Measurements from ENCODE around the gene C8B. TPM values are rescaled to one million over a fixed set of nuclear protein-coding genes. Genes with fewer than 3 reads are reported as not detected.

Gene C8B
- total and polyA plus RNA-seq, 9 of the 15 experiments (the other 6 are each of a cell fraction or from before 2014, with no cell fraction given): not detected

DNA sequence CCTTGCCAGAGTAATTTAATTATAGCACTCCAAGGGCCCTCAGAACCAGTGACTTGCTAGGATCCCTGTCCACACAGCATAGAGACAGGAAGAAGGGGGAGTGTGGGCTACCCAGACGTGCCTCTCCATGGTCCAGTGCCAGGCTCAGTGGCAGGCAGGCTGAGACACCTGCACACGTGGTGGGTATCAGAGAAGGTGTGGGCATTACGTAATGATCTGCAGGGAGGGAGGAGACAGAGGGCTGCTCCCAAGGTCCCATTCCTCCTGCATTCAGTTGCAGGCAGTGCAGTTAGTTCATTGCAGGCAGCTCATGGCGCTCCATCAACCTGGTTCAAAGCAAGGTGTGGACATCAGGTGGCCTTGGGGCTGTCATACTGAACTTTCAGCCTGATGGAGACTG lies 49.9 kb downstream of the C8B start (continued):
- TF ChIP-seq E2F3 (CRISPR knock-in tag; IDR thresholded peaks at IDR 0.05) (no peak), ATF7 (IDR thresholded peaks at IDR 0.05) (no peak), SMARCA4 (IDR thresholded peaks at IDR 0.05) (no peak), PCBP2 (IDR thresholded peaks at IDR 0.05; ENCODE audit: low read depth, low read length, poor library complexity, severe bottlenecking) (no peak), RBM39 (optimal IDR thresholded peaks at IDR 0.05; ENCODE audit: low read depth, low read length) (no peak)
- TF ChIP-seq, protein P1, sequence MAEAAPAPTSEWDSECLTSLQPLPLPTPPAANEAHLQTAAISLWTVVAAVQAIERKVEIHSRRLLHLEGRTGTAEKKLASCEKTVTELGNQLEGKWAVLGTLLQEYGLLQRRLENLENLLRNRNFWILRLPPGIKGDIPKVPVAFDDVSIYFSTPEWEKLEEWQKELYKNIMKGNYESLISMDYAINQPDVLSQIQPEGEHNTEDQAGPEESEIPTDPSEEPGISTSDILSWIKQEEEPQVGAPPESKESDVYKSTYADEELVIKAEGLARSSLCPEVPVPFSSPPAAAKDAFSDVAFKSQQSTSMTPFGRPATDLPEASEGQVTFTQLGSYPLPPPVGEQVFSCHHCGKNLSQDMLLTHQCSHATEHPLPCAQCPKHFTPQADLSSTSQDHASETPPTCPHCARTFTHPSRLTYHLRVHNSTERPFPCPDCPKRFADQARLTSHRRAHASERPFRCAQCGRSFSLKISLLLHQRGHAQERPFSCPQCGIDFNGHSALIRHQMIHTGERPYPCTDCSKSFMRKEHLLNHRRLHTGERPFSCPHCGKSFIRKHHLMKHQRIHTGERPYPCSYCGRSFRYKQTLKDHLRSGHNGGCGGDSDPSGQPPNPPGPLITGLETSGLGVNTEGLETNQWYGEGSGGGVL (CRISPR knock-in tag; IDR thresholded peaks at IDR 0.05): no peak

GRCh38 chr1:56912325-56912724 lies 53.5 kb downstream of the C8B start:
- Histone ChIP-seq H3K4me2 (ENCODE audit: insufficient read depth, low read length) (no peak overlapping the region), H3K27me3 (ENCODE audit: control insufficient read depth in 2 of 2, insufficient read depth in 2 of 2, low read length in 2 of 2) (no peaks in the 10 kb centered on the region), H2AFZ (ENCODE audit: low read depth, low read length) (no peak overlapping the region), H3K9me1 (ENCODE audit: control insufficient read depth, insufficient read depth, low read length) (no peaks in the 10 kb centered on the region), H3K4me3 (no peak overlapping the region), H3K9ac (ENCODE audit: insufficient read depth in 1 of 2, low read depth in 2 of 2, low read length in 2 of 2) (no peak overlapping the region), H3K4me1 (replicated peaks in 1 of 2; ENCODE audit: control insufficient read depth in 2 of 2, insufficient read depth in 2 of 2, low read length in 2 of 2) (peaks cover 0 to 4% of the 10 kb centered on the region in 2 experiments; a peak in 3 of 5 replicates), H3K9me3 (replicated peaks; ENCODE audit: control insufficient read depth, insufficient read depth, low read depth, low read length) (no peaks in the 10 kb centered on the region), H3K27ac (ENCODE audit: extremely low read depth, low read depth, low read length) (no peak overlapping the region), H3K36me3 (ENCODE audit: control insufficient read depth, insufficient read depth, low read length) (no peaks in the 10 kb centered on the region), H4K20me1 (replicated peaks; ENCODE audit: control insufficient read depth, insufficient read depth, low read length) (no peaks in the 10 kb centered on the region; the same call in 1 of the 2 replicates), H3K79me2 (ENCODE audit: control insufficient read depth, insufficient read depth, low read length) (no peaks in the 10 kb centered on the region)
- ChIA-PET POLR2A (no interaction called here), CTCF (ENCODE audit: low intra/inter-chr PET ratio) (no interaction called here)
- intact Hi-C loops (cut with micrococcal nuclease): no loop called here
- no TSS peak for BruUV-seq (replicated peaks)
- DNase-seq (ENCODE audit: extremely low read depth in 1 of 4, low spot score in 3 of 4) (no peak), FAIRE-seq (no peak), ATAC-seq (no peak)
- TF ChIP-seq ETS2 (tag; IDR thresholded peaks at IDR 0.05; ENCODE audit: borderline replicate concordance, poor library complexity, severe bottlenecking): no peak
- TF ChIP-seq, protein P2, sequence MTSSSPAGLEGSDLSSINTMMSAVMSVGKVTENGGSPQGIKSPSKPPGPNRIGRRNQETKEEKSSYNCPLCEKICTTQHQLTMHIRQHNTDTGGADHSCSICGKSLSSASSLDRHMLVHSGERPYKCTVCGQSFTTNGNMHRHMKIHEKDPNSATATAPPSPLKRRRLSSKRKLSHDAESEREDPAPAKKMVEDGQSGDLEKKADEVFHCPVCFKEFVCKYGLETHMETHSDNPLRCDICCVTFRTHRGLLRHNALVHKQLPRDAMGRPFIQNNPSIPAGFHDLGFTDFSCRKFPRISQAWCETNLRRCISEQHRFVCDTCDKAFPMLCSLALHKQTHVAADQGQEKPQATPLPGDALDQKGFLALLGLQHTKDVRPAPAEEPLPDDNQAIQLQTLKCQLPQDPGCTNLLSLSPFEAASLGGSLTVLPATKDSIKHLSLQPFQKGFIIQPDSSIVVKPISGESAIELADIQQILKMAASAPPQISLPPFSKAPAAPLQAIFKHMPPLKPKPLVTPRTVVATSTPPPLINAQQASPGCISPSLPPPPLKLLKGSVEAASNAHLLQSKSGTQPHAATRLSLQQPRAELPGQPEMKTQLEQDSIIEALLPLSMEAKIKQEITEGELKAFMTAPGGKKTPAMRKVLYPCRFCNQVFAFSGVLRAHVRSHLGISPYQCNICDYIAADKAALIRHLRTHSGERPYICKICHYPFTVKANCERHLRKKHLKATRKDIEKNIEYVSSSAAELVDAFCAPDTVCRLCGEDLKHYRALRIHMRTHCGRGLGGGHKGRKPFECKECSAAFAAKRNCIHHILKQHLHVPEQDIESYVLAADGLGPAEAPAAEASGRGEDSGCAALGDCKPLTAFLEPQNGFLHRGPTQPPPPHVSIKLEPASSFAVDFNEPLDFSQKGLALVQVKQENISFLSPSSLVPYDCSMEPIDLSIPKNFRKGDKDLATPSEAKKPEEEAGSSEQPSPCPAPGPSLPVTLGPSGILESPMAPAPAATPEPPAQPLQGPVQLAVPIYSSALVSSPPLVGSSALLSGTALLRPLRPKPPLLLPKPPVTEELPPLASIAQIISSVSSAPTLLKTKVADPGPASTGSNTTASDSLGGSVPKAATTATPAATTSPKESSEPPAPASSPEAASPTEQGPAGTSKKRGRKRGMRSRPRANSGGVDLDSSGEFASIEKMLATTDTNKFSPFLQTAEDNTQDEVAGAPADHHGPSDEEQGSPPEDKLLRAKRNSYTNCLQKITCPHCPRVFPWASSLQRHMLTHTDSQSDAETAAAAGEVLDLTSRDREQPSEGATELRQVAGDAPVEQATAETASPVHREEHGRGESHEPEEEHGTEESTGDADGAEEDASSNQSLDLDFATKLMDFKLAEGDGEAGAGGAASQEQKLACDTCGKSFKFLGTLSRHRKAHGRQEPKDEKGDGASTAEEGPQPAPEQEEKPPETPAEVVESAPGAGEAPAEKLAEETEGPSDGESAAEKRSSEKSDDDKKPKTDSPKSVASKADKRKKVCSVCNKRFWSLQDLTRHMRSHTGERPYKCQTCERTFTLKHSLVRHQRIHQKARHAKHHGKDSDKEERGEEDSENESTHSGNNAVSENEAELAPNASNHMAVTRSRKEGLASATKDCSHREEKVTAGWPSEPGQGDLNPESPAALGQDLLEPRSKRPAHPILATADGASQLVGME (CRISPR knock-in tag; IDR thresholded peaks at IDR 0.05): no peak
- TF ChIP-seq, protein P3, sequence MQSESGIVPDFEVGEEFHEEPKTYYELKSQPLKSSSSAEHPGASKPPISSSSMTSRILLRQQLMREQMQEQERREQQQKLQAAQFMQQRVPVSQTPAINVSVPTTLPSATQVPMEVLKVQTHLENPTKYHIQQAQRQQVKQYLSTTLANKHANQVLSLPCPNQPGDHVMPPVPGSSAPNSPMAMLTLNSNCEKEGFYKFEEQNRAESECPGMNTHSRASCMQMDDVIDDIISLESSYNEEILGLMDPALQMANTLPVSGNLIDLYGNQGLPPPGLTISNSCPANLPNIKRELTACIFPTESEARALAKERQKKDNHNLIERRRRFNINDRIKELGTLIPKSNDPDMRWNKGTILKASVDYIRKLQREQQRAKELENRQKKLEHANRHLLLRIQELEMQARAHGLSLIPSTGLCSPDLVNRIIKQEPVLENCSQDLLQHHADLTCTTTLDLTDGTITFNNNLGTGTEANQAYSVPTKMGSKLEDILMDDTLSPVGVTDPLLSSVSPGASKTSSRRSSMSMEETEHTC (IDR thresholded peaks at IDR 0.05): no peak
- in situ Hi-C loops (cut with MboI): no loop called here
- 17% methylated on average over 12 of the region's 12 CpGs for WGBS (ENCODE audit: insufficient coverage, low coverage, missing lambda C conversion rate)
